GM21447 (cell line): ENCODE data around the gene LONP2.
"Not testable (repeated sequence)": the region's sequence is repeated elsewhere in the genome, so short reads cannot be mapped to it uniquely, and the experiment has no call there.

ENCODE experiments used
- ATAC-seq: cut with Tn5 transposase; IDR thresholded peaks from one replicate; pipeline ENCODE4 v1.9.1; 2021; ENCODE audit not compliant: unreplicated experiment

Gene LONP2

GRCh38 chr16:48384520-48385252, 140.6 kb downstream of the LONP2 start:
- ATAC-seq, result peak; percentile 41

- ATAC-seq, result peak; percentile 72
Observed at GRCh38 chr16:48385253-48386150, 141.4 kb downstream of the LONP2 start, which contains the start of gene SIAH1. Gene SIAH1 (minus strand): TSS chr16:48385413. CDS start chr16:48362428, 22,985 bp downstream.

- no peak for ATAC-seq
Observed at GRCh38 chr16:48386559-48387312, 142.6 kb downstream of the LONP2 start.

- no peak for ATAC-seq
Observed at GRCh38 chr16:48392407-48392806, 148.3 kb downstream of the LONP2 start.

GRCh38 chr16:48393485-48394354, 149.6 kb downstream of the LONP2 start:
- ATAC-seq, result no peak

- no peak for ATAC-seq
Observed at GRCh38 chr16:48394355-48394703, 150.2 kb downstream of the LONP2 start.

- ATAC-seq, result no peak
Observed at GRCh38 chr16:48395375-48395774, 151.3 kb downstream of the LONP2 start.

- not testable (repeated sequence) for ATAC-seq
Observed at GRCh38 chr16:48402547-48402946, 158.4 kb downstream of the LONP2 start.

- no peak for ATAC-seq
Observed at GRCh38 chr16:48405153-48405552, 161.1 kb downstream of the LONP2 start.

- no peak for ATAC-seq
Observed at GRCh38 chr16:48405907-48406306, 161.8 kb downstream of the LONP2 start.
